NCI-H345 treated with DMSO at 0.1 percent for 48 hours (cell line): ENCODE data around the gene ZNF711.
A peak's percentile ranks its signal among the peaks of the same experiment; 100 is the strongest.
"Not testable (repeated sequence)": the region's sequence is repeated elsewhere in the genome, so short reads cannot be mapped to it uniquely, and the experiment has no call there.

Source experiments
- DNase-seq: peaks from one replicate; lab custom pipeline; 2025; ENCODE audit not compliant: unreplicated experiment; lab: John Stamatoyannopoulos, UW

The ZNF711 gene

GRCh38 chrX:85243761-85244449 lies at the start of gene ZNF711, which contains the start of gene SATL1:
Gene ZNF711, plus strand, starts transcription at chrX:85243991. Its CDS starts 3,582 bp downstream, at chrX:85247573.
Gene SATL1, minus strand, starts transcription at chrX:85243779. Its CDS starts 134,811 bp downstream, at chrX:85108968.
- DNase-seq, result peak; percentile 75

- DNase-seq, result no peak
Observed at GRCh38 chrX:85196319-85196718, 47.5 kb upstream of the ZNF711 start.

GRCh38 chrX:85203461-85203970 lies 40.3 kb upstream of the ZNF711 start:
- no peak for DNase-seq

- DNase-seq, result no peak
Observed at GRCh38 chrX:85213792-85214530, 29.8 kb upstream of the ZNF711 start.

- DNase-seq, result no peak
Observed at GRCh38 chrX:85215946-85216345, 27.8 kb upstream of the ZNF711 start.

GRCh38 chrX:85221361-85221760 lies 22.4 kb upstream of the ZNF711 start:
- DNase-seq, result no peak

GRCh38 chrX:85223359-85223758 lies 20.4 kb upstream of the ZNF711 start:
- DNase-seq, result no peak

GRCh38 chrX:85243155-85243554 lies 636 bp upstream of the ZNF711 start:
- no peak for DNase-seq

GRCh38 chrX:85244450-85245211 lies 840 bp downstream of the ZNF711 start:
- DNase-seq, result peak; percentile 39

- DNase-seq, result not testable (repeated sequence)
Observed at GRCh38 chrX:85285286-85285685, 41.5 kb downstream of the ZNF711 start.

GRCh38 chrX:85288992-85289723 lies 45.4 kb downstream of the ZNF711 start:
- no peak for DNase-seq

GRCh38 chrX:85303544-85303943 lies 59.8 kb downstream of the ZNF711 start:
- DNase-seq, result no peak

GRCh38 chrX:85309717-85310116 lies 65.9 kb downstream of the ZNF711 start:
- no peak for DNase-seq

GRCh38 chrX:85311348-85311747 lies 67.6 kb downstream of the ZNF711 start:
- not testable (repeated sequence) for DNase-seq
